ENCODE data around the gene C1GALT1C1L.

DNA sequence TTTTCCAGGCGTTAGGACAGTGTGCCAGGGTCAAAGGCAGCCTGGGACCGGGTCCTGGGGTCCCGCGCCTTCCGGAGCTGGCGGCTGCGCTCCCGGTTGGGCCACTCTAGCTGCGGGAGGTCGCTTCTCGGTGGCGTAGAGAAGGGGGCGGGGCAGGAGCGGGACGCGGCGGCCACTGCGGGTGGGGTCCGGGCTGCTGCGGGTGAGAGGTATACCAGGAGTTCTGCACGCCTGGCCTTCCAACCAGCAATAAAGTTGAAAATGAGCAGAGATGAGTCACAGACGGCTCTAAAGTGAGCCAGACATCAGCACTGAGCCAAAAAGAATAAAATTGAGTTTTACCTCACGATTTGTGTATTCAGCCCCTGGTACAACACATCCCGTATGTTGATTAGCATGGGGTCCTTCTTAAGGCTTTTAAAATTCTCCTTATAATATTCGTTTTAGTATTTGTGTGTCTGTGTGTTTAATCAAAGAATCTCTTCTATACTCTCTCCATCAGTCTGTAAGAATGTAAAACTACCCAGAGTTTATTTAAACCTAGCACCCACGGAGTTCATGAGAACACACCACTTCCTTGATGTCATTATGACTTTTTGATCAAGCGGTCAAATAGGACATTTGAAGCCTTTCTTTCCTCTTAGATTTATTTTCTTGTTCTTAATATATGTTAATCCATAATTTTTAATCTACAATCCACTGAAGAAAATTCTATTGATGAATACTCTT lies at the start of gene C1GALT1C1L:
- no peak for TF ChIP-seq EZH2 (IDR thresholded peaks at IDR 0.05; ENCODE audit: insufficient read depth, poor library complexity, severe bottlenecking)
- no peak for TF ChIP-seq EZH2phosphoT487 (IDR thresholded peaks at IDR 0.05; ENCODE audit: insufficient read depth, low read depth)
